ENCODE measurements around the gene CIAO2A.

GRCh38 chr15:64137226-64137833 lies 43.7 kb upstream of the CIAO2A start:
- TF ChIP-seq CTCF (IDR thresholded peaks at IDR 0.05; ENCODE audit: borderline replicate concordance, extremely low read depth, low read length, poor library complexity, severe bottlenecking) (no peak), EZH2 (IDR thresholded peaks at IDR 0.05; ENCODE audit: borderline replicate concordance, low read depth, low read length, severe bottlenecking) (no peak)
